HG03565 (cell line): ENCODE data around the gene FIGNL2.

Experiments
- ATAC-seq: cut with Tn5 transposase; IDR thresholded peaks from one replicate; pipeline ENCODE4 v1.9.1; 2021; ENCODE audit warnings: mild to moderate bottlenecking, moderate library complexity; ENCODE audit not compliant: unreplicated experiment

FIGNL2 gene

DNA sequence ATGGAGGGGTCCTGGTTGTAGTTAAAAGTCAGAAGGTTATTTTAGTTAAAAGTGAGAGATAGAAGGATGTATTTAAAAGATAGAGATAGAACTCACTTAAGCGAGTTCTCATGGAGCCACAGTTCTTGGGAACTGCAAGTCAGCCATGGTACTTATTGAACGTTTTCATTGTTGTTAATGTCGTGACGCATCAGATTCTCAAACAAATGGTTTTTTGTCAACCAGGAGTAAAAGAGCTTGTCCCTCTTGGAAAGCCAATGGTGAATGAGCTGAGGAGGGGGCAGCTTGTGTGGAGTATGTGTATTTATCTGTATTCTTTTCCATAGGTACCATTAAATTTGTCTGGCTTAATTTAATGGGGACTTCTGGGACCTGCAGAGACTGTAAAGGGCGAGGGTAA lies 68.6 kb downstream of the FIGNL2 start:
- ATAC-seq: no peak

DNA sequence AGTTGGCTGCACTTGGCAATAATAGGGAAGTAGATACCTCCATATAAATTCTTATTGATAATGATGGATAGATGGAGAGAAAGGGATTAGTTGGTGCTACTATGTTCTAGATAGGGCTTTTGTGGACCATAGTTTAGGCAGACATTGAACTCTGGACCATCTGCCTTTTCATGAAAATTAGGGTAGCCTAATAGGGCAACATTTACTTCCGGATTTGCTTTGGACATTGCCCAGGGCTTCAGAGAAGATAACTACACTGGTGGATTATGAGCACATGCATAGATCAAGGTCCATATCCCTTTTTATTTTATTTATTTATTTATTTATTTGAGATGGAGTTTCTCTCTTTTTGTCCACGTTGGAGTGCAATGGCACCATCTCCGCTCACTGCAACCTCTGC lies 70.5 kb downstream of the FIGNL2 start:
- no peak for ATAC-seq

DNA sequence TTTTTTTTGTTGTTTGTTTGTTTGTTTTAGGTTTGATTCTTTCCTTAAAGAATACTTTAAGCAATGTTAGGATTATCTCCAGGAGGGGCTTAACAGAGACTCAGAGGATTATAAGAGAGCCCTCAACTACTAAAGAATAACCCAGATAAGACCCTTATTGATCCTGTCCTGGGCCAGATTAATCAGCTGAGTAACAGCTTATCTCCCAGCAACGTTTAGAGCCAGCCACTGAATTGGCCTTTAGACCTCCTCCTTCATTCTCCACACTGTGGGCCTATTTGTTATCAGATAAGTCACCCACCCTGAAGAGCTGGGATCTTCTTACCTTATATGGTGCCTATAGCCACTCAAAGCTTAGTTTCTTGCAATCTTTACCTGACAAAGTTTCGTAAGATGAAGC lies 71.1 kb downstream of the FIGNL2 start:
- no peak for ATAC-seq

DNA sequence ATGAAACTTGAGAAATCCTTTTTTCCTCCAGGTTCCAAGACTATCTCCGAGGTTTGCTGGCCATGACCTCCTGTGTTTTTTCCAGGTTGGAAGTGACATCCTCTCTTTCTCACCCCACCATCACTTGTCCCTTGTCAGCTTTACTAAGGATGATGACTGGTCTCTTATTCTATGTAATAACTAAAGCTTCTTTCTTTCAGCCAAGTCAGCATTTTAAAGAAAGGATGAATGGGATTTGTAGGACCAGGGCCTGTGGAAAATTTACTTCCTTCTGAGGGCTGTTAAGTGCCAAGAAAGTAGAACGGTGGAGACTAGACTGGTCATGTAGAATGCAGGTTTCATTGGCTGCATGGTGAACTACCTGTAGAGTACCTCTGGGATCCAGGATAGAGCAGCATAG lies 73.6 kb downstream of the FIGNL2 start:
- ATAC-seq: no peak

DNA sequence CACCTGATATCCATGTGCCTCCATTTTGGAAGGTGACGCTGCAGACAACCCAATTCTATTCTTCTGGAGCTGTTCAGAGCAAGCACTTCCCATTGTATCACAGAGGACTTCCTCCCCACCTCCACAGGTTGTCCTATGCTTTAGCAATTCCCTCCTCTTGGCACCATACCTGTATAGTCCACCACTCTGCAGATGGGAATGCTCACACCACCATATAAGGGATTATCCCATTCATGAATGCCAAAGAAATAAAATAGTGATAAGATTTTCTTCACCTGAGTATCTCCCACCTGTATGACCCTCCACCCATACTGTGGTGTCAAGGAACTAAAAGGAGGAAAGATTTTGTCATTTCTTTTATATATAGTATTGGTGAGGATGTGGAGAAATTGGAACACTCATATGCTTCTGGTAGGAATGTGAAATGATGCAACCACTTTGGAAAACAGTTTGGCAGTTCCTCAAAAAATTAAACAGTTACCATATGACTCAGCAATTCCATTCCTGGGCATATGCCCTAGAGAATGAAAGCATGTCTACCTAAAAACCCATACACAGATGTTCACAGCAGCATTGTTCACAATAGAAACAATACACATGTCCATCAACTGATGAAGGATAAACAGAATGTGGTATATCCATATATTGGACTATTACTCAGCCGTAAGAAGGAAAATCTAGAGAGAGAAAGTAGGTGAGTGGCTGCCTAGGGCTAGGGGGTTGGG lies 75.2 kb downstream of the FIGNL2 start:
- ATAC-seq: no peak

DNA sequence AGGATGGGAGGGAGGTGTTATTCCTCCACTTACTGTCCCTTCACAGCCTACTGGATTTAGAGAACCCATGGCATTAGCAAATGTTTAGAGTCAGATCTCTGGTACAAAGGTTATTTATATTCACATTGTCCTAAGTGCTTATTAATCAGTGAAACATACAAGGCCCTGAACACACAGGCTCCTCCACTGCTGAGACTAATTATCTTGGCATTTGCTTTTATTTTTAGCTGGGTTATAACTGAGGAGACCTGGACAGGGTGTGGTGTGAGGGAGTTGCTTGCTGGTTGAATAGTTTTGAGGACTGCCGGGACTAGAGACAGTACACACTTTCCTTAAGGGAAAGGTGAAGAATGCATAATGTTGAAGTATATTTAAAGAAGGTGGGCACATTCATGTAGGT lies 77.5 kb downstream of the FIGNL2 start:
- ATAC-seq: no peak
